ENCODE measurements around the gene FLRT2. TPM values are rescaled to one million over a fixed set of nuclear protein-coding genes. Genes with fewer than 3 reads are reported as not detected.

Gene FLRT2
- polyA plus RNA-seq, 1 donor (not counting 4 experiments of a cell fraction or from before 2014, with no cell fraction given): 69.2 TPM

DNA sequence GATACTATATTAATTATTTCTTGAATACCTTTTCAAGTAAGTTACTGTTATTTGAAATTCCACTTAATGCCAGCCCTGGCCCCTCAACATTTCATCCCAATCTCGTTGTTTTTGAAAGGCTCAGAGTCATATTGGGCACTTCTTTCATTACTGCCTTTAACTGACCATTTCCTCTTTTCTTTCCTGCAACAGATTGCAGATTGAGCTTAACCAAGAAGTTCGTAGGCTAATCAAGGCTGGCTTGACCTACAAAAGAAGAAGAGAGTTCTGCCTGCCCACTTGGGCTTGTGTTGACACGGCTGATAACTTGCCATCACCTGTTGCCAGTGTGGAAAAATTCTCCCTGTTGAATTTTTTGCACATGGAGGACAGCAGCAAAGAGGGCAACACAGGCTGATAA is 91.0 kb downstream of the FLRT2 start:
- Histone ChIP-seq H3K27ac (ENCODE audit: control insufficient read depth, insufficient read depth, low read length) (no peak overlapping the region), H3K9ac (ENCODE audit: control insufficient read depth, extremely low read depth, insufficient read depth, low read length) (no peak overlapping the region), H3K36me3 (ENCODE audit: control insufficient read depth in 2 of 2, extremely low read depth in 1 of 2, insufficient read depth in 2 of 2, low read length in 2 of 2) (peaks cover 16 to 23% of the 10 kb centered on the region in 2 experiments), H3K4me1 (ENCODE audit: control insufficient read depth, extremely low read depth, insufficient read depth, low read length) (peaks cover 11% of the 10 kb centered on the region), H4K20me1 (ENCODE audit: control insufficient read depth, extremely low read depth, insufficient read depth, low read length) (no peaks in the 10 kb centered on the region), H3K79me2 (ENCODE audit: control insufficient read depth, insufficient read depth, low read length) (no peaks in the 10 kb centered on the region), H3K9me1 (ENCODE audit: control insufficient read depth, extremely low read depth, insufficient read depth, low read length) (no peaks in the 10 kb centered on the region), H3K4me2 (ENCODE audit: control insufficient read depth, extremely low read depth, insufficient read depth, low read depth, low read length) (no peak overlapping the region), H2AFZ (ENCODE audit: control insufficient read depth, low read length) (no peak overlapping the region), H3K4me3 (ENCODE audit: control insufficient read depth in 2 of 3, extremely low read depth in 1 of 3, insufficient read depth in 2 of 3, low read depth in 1 of 3, low read length in 3 of 3) (no peak overlapping the region), H3K9me3 (ENCODE audit: control insufficient read depth, low read depth, low read length) (no peaks in the 10 kb centered on the region), H3K27me3 (ENCODE audit: control insufficient read depth, extremely low read depth, insufficient read depth, low read length) (no peaks in the 10 kb centered on the region)
- dilution Hi-C loops (cut with MboI; ENCODE audit: extremely low pct_ligation_motif_present, low sequenced_read_pairs): no loop called here
- TF ChIP-seq EZH2 (IDR thresholded peaks at IDR 0.05; ENCODE audit: low read length): no peak
- TF ChIP-seq, protein P1, sequence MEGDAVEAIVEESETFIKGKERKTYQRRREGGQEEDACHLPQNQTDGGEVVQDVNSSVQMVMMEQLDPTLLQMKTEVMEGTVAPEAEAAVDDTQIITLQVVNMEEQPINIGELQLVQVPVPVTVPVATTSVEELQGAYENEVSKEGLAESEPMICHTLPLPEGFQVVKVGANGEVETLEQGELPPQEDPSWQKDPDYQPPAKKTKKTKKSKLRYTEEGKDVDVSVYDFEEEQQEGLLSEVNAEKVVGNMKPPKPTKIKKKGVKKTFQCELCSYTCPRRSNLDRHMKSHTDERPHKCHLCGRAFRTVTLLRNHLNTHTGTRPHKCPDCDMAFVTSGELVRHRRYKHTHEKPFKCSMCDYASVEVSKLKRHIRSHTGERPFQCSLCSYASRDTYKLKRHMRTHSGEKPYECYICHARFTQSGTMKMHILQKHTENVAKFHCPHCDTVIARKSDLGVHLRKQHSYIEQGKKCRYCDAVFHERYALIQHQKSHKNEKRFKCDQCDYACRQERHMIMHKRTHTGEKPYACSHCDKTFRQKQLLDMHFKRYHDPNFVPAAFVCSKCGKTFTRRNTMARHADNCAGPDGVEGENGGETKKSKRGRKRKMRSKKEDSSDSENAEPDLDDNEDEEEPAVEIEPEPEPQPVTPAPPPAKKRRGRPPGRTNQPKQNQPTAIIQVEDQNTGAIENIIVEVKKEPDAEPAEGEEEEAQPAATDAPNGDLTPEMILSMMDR (optimal IDR thresholded peaks at IDR 0.05 in 1 of 3, IDR thresholded peaks at IDR 0.05 in 1 of 3, conservative IDR thresholded peaks at IDR 0.05 in 1 of 3; ENCODE audit: extremely low read depth in 1 of 3, insufficient read depth in 2 of 3, low read length in 3 of 3): no peak
- FAIRE-seq (no peak), DNase-seq (ENCODE audit: low read depth, low spot score) (no peak)

- Histone ChIP-seq H3K27ac (ENCODE audit: control insufficient read depth, insufficient read depth, low read length) (no peak overlapping the region), H3K4me3 (ENCODE audit: control insufficient read depth in 2 of 3, extremely low read depth in 1 of 3, insufficient read depth in 2 of 3, low read depth in 1 of 3, low read length in 3 of 3) (no peak overlapping the region), H3K79me2 (ENCODE audit: control insufficient read depth, insufficient read depth, low read length) (no peaks in the 10 kb centered on the region), H3K9me3 (ENCODE audit: control insufficient read depth, low read depth, low read length) (no peaks in the 10 kb centered on the region), H3K9ac (ENCODE audit: control insufficient read depth, extremely low read depth, insufficient read depth, low read length) (no peak overlapping the region), H2AFZ (ENCODE audit: control insufficient read depth, low read length) (no peak overlapping the region), H3K36me3 (ENCODE audit: control insufficient read depth in 2 of 2, extremely low read depth in 1 of 2, insufficient read depth in 2 of 2, low read length in 2 of 2) (peaks cover 16 to 27% of the 10 kb centered on the region in 2 experiments), H3K27me3 (ENCODE audit: control insufficient read depth, extremely low read depth, insufficient read depth, low read length) (no peaks in the 10 kb centered on the region), H3K9me1 (ENCODE audit: control insufficient read depth, extremely low read depth, insufficient read depth, low read length) (no peaks in the 10 kb centered on the region), H3K4me2 (ENCODE audit: control insufficient read depth, extremely low read depth, insufficient read depth, low read depth, low read length) (no peak overlapping the region), H3K4me1 (ENCODE audit: control insufficient read depth, extremely low read depth, insufficient read depth, low read length) (peaks cover 5% of the 10 kb centered on the region), H4K20me1 (ENCODE audit: control insufficient read depth, extremely low read depth, insufficient read depth, low read length) (no peaks in the 10 kb centered on the region)
- FAIRE-seq (no peak), DNase-seq (ENCODE audit: low read depth, low spot score) (no peak)
- dilution Hi-C loops (cut with MboI; ENCODE audit: extremely low pct_ligation_motif_present, low sequenced_read_pairs): no loop called here
- no peak for TF ChIP-seq EZH2 (IDR thresholded peaks at IDR 0.05; ENCODE audit: low read length)
- TF ChIP-seq, protein P1 (optimal IDR thresholded peaks at IDR 0.05 in 1 of 3, IDR thresholded peaks at IDR 0.05 in 1 of 3, conservative IDR thresholded peaks at IDR 0.05 in 1 of 3; ENCODE audit: extremely low read depth in 1 of 3, insufficient read depth in 2 of 3, low read length in 3 of 3): no peak
Observed at GRCh38 chr14:85622106-85622505, 92.2 kb downstream of the FLRT2 start.
